Endothelial cell (in vitro differentiated cells): Measurements from ENCODE around the gene CATSPERD. TPM values are rescaled to one million over a fixed set of nuclear protein-coding genes. Genes with fewer than 3 reads are reported as not detected.
"Not testable (repeated sequence)": the region's sequence is repeated elsewhere in the genome, so short reads cannot be mapped to it uniquely, and the experiment has no call there.

Source experiments
- DNase-seq: peaks from one replicate; pipeline ENCODE4 v3.0.0; 2021; ENCODE audit warnings: low spot score
- H3K27ac Mint-ChIP-seq: one replicate; pipeline ENCODE4 v1.8.0; 2021; ENCODE audit warnings: mixed read lengths, inconsistent platforms; ENCODE audit not compliant: unreplicated experiment
- H3K27me3 Mint-ChIP-seq: one replicate; pipeline ENCODE4 v1.8.0; 2021; ENCODE audit warnings: mild to moderate bottlenecking, moderate library complexity, mixed read lengths, inconsistent platforms; ENCODE audit not compliant: unreplicated experiment
- H3K36me3 Mint-ChIP-seq: one replicate; pipeline ENCODE4 v1.8.0; 2021; ENCODE audit warnings: mild to moderate bottlenecking, low read depth, mixed read lengths, inconsistent platforms; ENCODE audit not compliant: unreplicated experiment
- H3K4me1 Mint-ChIP-seq: one replicate; pipeline ENCODE4 v1.8.0; 2021; ENCODE audit warnings: mild to moderate bottlenecking, mixed read lengths, inconsistent platforms; ENCODE audit not compliant: unreplicated experiment
- H3K4me3 Mint-ChIP-seq: one replicate; pipeline ENCODE4 v1.8.0; 2021; ENCODE audit warnings: mild to moderate bottlenecking, mixed read lengths, inconsistent platforms; ENCODE audit not compliant: unreplicated experiment
- H3K9me3 Mint-ChIP-seq: one replicate; pipeline ENCODE4 v1.8.0; 2021; ENCODE audit warnings: mixed read lengths, inconsistent platforms; ENCODE audit not compliant: unreplicated experiment
- total RNA-seq: library from RNA; stranded (reverse); fragmentation: NEBNext Ultra II Directional; extraction: Animal tissue kit (Norgen Biotek cat#: 25700); gene quantifications from one replicate; pipeline ENCODE4 v1.2.1, GENCODE V29; 2021; ENCODE audit not compliant: unreplicated experiment
- TF ChIP-seq, protein P1 (sequence below): fragments of 200-600 bp; sonication (generic); IDR thresholded peaks from one replicate; pipeline ENCODE4 v1.5.0; 2021; ENCODE audit warnings: antibody characterized with exemption; ENCODE audit not compliant: unreplicated experiment

CATSPERD gene
- total RNA-seq, 1 donor from 2014 or later, result not detected

DNA sequence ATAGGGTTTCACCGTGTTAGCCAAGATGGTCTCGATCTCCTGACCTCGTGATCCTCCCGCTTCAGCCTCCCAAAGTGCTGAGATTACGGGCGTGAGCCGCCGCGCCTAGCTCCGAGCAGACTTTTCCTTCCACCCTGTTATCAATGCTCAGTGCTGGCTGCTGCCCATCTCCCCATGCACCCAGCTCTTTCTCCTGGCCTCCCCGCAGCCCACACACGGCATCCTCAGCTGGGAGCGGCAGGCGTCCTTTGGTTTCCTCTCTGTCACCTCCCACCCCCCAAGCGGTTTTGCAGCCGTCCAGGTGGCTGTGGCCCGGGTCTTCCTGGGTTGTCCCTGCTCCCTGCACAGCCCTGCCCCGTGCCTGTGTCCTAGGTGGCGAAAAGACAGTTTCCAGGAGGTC, 52.0 kb downstream of the CATSPERD start:
- Mint-ChIP-seq H3K4me1 (no peaks in the 10 kb centered on the region), H3K27ac (no peak overlapping the region), H3K9me3 (no peaks in the 10 kb centered on the region), H3K27me3 (peaks cover 5% of the 10 kb centered on the region), H3K4me3 (no peak overlapping the region), H3K36me3 (no peaks in the 10 kb centered on the region)
- no peak for DNase-seq
- TF ChIP-seq, protein P1, sequence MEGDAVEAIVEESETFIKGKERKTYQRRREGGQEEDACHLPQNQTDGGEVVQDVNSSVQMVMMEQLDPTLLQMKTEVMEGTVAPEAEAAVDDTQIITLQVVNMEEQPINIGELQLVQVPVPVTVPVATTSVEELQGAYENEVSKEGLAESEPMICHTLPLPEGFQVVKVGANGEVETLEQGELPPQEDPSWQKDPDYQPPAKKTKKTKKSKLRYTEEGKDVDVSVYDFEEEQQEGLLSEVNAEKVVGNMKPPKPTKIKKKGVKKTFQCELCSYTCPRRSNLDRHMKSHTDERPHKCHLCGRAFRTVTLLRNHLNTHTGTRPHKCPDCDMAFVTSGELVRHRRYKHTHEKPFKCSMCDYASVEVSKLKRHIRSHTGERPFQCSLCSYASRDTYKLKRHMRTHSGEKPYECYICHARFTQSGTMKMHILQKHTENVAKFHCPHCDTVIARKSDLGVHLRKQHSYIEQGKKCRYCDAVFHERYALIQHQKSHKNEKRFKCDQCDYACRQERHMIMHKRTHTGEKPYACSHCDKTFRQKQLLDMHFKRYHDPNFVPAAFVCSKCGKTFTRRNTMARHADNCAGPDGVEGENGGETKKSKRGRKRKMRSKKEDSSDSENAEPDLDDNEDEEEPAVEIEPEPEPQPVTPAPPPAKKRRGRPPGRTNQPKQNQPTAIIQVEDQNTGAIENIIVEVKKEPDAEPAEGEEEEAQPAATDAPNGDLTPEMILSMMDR, result no peak

DNA sequence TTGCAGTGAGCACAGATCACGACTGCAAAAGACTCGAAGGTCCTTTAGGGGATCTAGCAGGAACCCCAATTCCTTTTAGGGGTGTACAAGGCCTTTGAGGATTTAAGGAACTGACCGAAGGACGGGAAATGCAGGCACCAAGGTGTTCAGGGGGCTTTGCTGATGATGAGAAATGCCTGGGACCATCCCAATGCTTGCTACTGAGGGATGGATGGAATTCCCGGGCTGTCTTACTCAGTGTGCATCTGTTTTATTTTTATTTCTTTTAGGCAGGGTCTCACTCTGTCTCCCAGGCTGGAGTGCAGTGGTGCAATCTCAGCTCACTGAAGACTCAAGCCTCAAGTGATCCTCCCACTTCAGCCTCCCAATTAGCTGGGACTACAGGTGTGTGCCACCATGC, 52.8 kb downstream of the CATSPERD start:
- H3K9me3 Mint-ChIP-seq, result no peaks in the 10 kb centered on the region
- no peak overlapping the region for H3K27ac Mint-ChIP-seq
- TF ChIP-seq, protein P1, result no peak
- H3K4me3 Mint-ChIP-seq, result no peak overlapping the region
- DNase-seq, result no peak
- H3K4me1 Mint-ChIP-seq, result no peaks in the 10 kb centered on the region
- no peaks in the 10 kb centered on the region for H3K36me3 Mint-ChIP-seq
- H3K27me3 Mint-ChIP-seq, result peaks cover 3% of the 10 kb centered on the region

DNA sequence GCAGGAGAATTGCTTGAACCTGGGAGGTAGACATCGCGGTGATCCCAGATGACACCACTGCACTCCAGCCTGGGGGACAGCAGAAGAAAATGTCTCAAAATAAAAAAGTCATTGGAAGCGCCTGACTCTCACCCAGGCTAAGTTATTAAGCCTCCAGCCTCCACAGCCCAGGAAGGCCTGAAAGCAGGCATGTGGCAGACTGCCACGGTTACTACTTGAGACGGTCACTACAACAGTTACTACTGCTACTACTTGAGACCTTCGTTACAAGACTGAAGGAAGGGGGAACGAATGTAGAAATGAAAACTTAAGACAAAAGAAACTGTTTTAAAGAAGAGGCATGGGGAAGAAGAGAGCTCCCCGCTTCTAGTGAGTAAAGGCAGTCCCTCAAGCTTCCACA, 54.5 kb downstream of the CATSPERD start:
- DNase-seq, result no peak
- TF ChIP-seq, protein P1, result no peak
- Mint-ChIP-seq H3K4me3 (no peak overlapping the region), H3K9me3 (no peaks in the 10 kb centered on the region), H3K4me1 (no peaks in the 10 kb centered on the region), H3K36me3 (no peaks in the 10 kb centered on the region), H3K27ac (no peak overlapping the region), H3K27me3 (peaks cover 3% of the 10 kb centered on the region)

DNA sequence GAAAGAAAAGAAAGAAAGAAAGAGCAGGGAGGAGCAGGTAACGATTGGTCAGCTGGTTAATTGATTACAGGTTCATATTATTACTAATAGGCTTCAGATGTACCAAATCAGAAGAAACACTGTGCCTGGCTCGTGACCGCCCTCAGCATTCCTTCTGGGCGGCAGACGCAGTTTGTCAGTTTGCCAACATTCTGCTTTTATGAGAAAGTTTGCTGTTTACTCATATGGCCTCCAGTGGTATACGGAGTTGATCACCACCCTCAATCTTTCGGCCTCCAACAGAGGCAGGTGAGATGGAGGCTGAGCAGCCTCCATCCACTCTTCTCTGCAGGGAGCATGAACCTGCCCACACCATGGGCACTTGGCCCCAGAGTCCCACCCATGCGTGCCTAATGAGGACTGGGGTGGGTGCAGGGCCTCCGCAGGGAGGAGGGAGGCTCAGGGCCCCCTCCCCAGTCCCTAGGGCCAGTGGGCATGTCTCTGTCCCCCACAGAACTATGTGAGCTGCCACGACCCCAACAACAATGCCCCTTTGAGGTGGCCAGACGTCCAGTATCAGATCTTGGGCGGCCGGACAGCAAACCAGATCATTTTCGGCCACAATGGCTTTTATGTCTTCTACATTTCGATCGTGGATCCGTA, 55.4 kb downstream of the CATSPERD start:
- TF ChIP-seq, protein P1, result no peak
- peaks cover 3% of the 10 kb centered on the region for H3K27me3 Mint-ChIP-seq
- H3K9me3 Mint-ChIP-seq, result no peaks in the 10 kb centered on the region
- no peak for DNase-seq
- H3K4me1 Mint-ChIP-seq, result no peaks in the 10 kb centered on the region
- H3K4me3 Mint-ChIP-seq, result no peak overlapping the region
- no peak overlapping the region for H3K27ac Mint-ChIP-seq
- H3K36me3 Mint-ChIP-seq, result no peaks in the 10 kb centered on the region

DNA sequence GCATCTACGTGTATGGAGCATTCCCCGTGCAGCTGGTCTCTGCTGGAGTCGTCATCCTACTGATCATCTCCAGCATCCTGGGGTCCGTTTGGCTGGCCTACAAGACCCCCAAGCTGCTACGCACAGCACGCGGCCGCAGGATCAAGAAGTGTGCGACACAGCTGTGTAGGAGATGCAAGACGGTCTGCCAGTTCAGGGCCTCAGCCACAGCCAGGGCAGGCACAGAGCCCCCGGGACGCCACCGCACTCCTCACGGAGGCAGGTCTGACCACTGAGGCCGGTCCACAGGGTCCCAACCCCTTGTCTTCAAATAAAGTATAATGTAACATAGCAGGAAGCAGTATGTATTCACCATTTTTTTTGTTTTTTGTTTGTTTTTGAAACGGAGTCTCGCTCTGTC, 58.0 kb downstream of the CATSPERD start:
- Mint-ChIP-seq H3K27ac (no peak overlapping the region), H3K27me3 (peaks cover 3% of the 10 kb centered on the region), H3K4me1 (no peaks in the 10 kb centered on the region), H3K4me3 (no peak overlapping the region), H3K9me3 (no peaks in the 10 kb centered on the region), H3K36me3 (no peaks in the 10 kb centered on the region)
- DNase-seq, result no peak
- TF ChIP-seq, protein P1, result no peak

DNA sequence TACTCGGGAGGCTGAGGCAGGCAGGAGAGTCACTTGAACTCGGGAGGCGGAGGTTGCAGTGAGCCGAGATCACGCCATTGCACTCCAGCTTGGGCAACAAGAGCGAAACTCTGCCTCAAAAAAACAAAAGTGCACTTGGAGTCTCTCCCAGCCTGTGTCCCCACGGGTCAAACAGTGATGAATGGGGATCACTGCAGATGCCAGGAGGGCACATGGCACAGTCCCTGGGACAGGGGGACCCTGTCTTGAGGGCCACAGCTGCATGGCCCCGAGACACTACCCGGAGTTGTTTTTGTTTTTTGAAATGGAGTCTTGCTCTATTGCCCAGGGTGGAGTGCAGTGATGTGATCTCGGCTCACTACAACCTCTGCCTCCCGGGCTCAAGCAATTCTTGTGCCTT, 60.5 kb downstream of the CATSPERD start:
- not testable (repeated sequence) for H3K36me3 Mint-ChIP-seq, DNase-seq, H3K9me3 Mint-ChIP-seq, H3K27me3 Mint-ChIP-seq, H3K27ac Mint-ChIP-seq, H3K4me1 Mint-ChIP-seq, H3K4me3 Mint-ChIP-seq
